Iris pigment epithelial cell (primary cell): ENCODE measurements around the gene RPL10A.
"Not testable (repeated sequence)": the region's sequence is repeated elsewhere in the genome, so short reads cannot be mapped to it uniquely, and the experiment has no call there.

ENCODE experiments used
- DNase-seq: peaks from one replicate; pipeline ENCODE4 v3.0.0-alpha.2; 2011; ENCODE audit warnings: low read depth

The RPL10A gene

DNA sequence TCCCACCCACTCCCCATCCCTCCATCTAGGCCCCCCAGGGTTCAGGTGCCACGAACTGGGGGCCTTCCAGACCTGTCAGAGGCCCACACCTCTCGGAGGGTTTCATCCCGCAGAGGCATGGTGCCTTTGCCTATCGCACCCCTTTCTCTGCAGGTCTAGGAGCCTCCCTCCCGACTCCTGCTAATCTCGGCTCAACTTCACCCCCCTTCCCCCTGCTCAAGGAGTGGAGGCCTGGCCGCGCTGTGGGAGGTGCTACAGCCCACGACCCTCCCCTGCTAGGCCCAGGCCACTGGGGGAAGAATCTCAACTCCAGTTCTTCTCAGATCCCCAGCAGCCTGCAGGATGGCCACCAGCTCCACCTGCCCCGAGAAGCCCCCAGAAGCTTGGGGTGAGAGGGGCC, 44.5 kb downstream of the RPL10A start, which contains the start of gene TULP1:
Gene TULP1 (minus strand): TSS at position 157 of the 400 bp plus-strand sequence. CDS start 38 bp downstream, at position 119.
- DNase-seq = no peak

DNA sequence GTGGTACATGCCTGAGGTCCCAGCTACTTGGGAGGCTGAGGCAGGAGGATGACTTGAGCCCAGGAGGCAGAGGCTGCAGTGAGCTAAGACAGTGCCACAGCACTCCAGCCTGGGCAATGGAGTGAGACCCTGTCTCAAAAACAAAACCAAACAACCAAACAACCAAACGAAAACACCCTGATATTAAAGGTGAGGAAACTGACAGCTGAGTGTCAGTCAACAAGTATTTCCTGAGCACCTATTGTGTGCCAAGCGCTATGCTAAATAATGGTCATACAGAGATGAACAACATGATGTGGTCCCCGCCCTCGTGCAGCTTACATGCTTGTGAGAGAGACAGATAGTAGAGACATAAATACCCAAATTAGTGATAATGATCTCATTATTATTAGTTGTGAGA, 46.4 kb downstream of the RPL10A start:
- no peak for DNase-seq

DNA sequence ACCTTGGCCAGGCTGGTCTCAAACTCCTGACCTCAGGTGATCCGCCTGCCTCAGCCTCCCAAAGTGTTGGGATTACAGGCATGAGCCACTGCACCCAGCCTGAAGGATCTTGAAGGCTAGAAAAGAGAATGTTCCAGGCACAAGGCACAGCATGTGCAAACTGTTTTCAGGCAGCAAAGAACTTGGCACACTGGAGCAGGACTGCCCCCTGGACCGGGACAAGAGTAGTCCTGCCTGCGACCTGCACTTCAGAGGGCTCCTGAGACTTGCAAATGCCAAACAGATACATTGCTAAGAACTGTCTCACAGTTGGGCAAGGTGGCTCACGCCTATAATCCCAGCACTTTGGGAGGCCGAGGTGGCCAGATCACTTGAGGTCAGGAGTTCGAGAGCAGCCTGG, 47.7 kb downstream of the RPL10A start:
- DNase-seq = not testable (repeated sequence)

DNA sequence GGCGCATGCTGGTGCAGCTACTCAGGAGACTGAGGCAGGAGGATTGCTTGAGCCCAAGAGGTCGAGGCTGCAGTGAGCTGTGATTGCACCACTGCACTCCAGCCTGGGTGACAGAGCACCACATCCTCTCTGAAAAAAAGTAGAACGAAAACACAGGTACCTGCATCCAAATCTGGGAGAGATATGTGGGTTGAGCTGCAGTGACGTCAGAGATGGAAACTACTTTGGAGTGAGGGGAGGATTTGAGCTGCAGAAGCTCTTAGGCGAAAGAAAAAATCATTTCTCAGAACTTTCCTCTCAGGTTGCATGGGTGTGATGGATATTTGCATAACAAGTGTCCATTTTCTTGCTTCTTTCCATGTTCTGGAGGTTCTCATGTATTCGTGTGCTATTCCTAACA, 48.5 kb downstream of the RPL10A start:
- DNase-seq = no peak

DNA sequence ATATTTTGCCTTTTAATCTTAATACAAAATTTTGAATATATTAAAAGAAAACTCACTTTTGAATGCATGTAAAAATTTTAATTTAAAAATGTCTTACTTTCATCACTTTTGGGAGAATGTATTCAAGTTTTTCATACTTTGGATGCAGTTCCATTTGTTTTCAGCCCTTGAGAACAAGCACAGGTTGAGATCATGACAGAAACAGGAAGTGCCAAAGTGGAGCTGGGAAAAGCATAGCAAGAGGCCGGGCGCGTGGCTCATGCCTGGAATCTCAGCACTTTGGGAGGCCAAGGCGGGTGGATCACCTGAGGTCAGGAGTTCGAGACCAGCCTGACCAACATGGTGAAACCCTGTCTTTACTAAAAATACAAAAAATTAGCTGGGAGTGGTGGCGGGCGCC, 49.8 kb downstream of the RPL10A start:
- not testable (repeated sequence) for DNase-seq

DNA sequence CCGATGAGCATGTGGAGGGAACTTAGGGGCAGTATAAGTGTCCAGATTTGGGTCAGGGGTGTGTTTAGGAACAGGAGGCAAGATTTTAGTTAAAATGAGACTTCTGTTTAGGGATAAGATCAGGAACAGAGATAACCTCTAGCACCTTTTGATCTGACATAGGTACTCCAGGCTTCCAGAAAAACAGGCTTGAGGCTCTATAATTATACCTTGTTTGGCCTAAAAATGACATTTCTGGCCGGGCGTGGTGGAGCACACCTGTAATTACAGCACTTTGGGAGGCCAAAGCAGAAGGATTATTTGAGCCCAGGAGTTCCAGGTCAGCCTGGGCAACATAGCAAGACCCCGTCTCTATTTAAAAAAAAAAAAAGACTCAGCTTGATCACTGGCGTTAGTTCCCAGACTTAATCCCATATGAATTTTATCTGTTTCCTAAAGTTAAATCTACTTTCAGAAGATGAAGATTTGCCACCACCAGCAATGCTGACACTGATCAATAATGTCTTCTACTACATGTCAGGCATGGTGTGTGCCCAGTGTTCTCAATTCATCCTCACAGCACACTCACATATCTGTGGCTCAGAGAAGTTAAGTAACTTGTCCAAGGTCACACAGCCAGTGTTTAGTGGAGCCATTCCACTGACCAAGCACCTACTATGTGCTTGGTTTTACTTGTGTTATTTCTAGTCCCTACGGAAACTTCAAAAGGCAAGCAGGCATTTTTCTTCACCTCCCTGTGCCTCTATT, 50.5 kb downstream of the RPL10A start:
- DNase-seq = no peak

DNA sequence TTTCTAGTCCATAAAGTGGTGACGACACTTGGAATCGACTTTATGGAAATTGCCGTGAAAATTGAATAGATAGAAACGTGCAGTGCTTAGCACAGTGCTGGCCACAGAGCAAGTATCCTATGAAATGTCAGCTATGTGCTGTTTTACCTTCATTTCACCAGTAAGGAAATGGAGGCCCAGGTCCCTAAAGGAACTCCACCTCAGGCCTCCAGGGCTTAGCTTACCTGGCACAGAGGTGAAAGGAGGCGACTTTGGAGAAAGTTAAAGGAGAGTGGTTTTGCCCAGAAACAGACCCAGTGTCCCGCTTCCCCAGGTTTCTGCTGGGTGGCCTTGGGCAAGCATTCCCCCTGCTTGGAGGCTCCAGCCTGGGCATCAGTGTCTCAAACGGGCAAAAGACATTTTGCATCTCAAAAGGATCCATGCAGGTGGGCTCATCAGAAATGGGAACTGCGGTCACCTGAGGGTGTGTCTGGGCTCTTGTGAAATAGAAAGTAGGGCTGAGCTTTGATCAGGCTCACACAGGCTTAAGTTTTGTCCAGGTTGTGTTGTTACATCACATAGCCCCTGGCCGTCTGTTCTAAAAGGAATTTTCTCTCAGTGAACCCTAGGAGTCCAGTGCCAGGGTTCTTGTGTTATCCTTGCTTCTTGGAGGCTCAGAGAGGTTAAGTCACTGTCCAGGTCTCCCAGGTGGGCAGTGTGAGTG, 51.3 kb downstream of the RPL10A start:
- no peak for DNase-seq
